Renal cortex interstitium (tissue), 15 donors: ENCODE data around the gene CISD2. TPM values are rescaled to one million over a fixed set of nuclear protein-coding genes. Genes with fewer than 3 reads are reported as not detected.
"Not testable (repeated sequence)": the region's sequence is repeated elsewhere in the genome, so short reads cannot be mapped to it uniquely, and the experiment has no call there.

Experiments used
- DNase-seq, 11 donors: peaks; one replicate each; pipeline ENCODE4 v3.0.0-alpha.2; 2013; ENCODE audit warnings: low read depth in 9 of 11, low spot score in 4 of 11; ENCODE audit errors: extremely low read depth in 1 of 11
- long read RNA-seq, 16 experiments: transcript quantifications; one replicate each; lab custom pipeline, GENCODE V29; 2026
- polyA plus RNA-seq, 3 donors: library from polyadenylated mRNA; unstranded; fragments of 120-200 nt; gene quantifications; one replicate each; pipeline ENCODE4 v1.2.1, GENCODE V29; 2013; ENCODE audit not compliant: insufficient read length in 3 of 3

The CISD2 gene, protein sequence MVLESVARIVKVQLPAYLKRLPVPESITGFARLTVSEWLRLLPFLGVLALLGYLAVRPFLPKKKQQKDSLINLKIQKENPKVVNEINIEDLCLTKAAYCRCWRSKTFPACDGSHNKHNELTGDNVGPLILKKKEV
- 10 to 100 TPM; 50.3 to 57.4 (median 53.2) TPM for polyA plus RNA-seq
- long read RNA-seq, donor 1, full-length matches to known transcripts, result 40 of 40 reads
- long read RNA-seq, donor 1, partial matches to known transcripts, result 0 of 40 reads
- long read RNA-seq, donor 1, other reads (novel, unspliced or antisense), result 0 of 40 reads
- long read RNA-seq, donor 2, full-length matches to known transcripts, result 37 of 37 reads
- long read RNA-seq, donor 2, partial matches to known transcripts, result 0 of 37 reads
- long read RNA-seq, donor 2, other reads (novel, unspliced or antisense), result 0 of 37 reads
- long read RNA-seq, donor 3, full-length matches to known transcripts, result 62 of 68 reads
- long read RNA-seq, donor 3, partial matches to known transcripts, result 6 of 68 reads
- long read RNA-seq, donor 3, other reads (novel, unspliced or antisense), result 0 of 68 reads
- long read RNA-seq, donor 4, full-length matches to known transcripts, result 41 of 41 reads
- long read RNA-seq, donor 4, partial matches to known transcripts, result 0 of 41 reads
- long read RNA-seq, donor 4, other reads (novel, unspliced or antisense), result 0 of 41 reads
- long read RNA-seq, donor 5, result 0 reads
- long read RNA-seq, donor 6, full-length matches to known transcripts, result 30 of 30 reads
- long read RNA-seq, donor 6, partial matches to known transcripts, result 0 of 30 reads
- long read RNA-seq, donor 6, other reads (novel, unspliced or antisense), result 0 of 30 reads
- long read RNA-seq, donor 7, full-length matches to known transcripts, result 46 of 46 reads
- long read RNA-seq, donor 7, partial matches to known transcripts, result 0 of 46 reads
- long read RNA-seq, donor 7, other reads (novel, unspliced or antisense), result 0 of 46 reads
- long read RNA-seq, donor 8, result 0 reads
- long read RNA-seq, donor 9, full-length matches to known transcripts, result 38 of 38 reads
- long read RNA-seq, donor 9, partial matches to known transcripts, result 0 of 38 reads
- long read RNA-seq, donor 9, other reads (novel, unspliced or antisense), result 0 of 38 reads
- long read RNA-seq, donor 10, full-length matches to known transcripts, result 36 of 36 reads
- long read RNA-seq, donor 10, partial matches to known transcripts, result 0 of 36 reads
- long read RNA-seq, donor 10, other reads (novel, unspliced or antisense), result 0 of 36 reads
- long read RNA-seq, donor 11, full-length matches to known transcripts, result 30 of 30 reads
- long read RNA-seq, donor 11, partial matches to known transcripts, result 0 of 30 reads
- long read RNA-seq, donor 11, other reads (novel, unspliced or antisense), result 0 of 30 reads
- long read RNA-seq, donor 12, full-length matches to known transcripts, result 24 of 24 reads
- long read RNA-seq, donor 12, partial matches to known transcripts, result 0 of 24 reads
- long read RNA-seq, donor 12, other reads (novel, unspliced or antisense), result 0 of 24 reads
- long read RNA-seq, donor 13, result 0 reads
- long read RNA-seq, donor 14, full-length matches to known transcripts, result 49 of 49 reads
- long read RNA-seq, donor 14, partial matches to known transcripts, result 0 of 49 reads
- long read RNA-seq, donor 14, other reads (novel, unspliced or antisense), result 0 of 49 reads
- long read RNA-seq, donor 15, full-length matches to known transcripts, result 14 of 14 reads
- long read RNA-seq, donor 15, partial matches to known transcripts, result 0 of 14 reads
- long read RNA-seq, donor 15, other reads (novel, unspliced or antisense), result 0 of 14 reads
- long read RNA-seq, donor 16, full-length matches to known transcripts, result 125 of 125 reads
- long read RNA-seq, donor 16, partial matches to known transcripts, result 0 of 125 reads
- long read RNA-seq, donor 16, other reads (novel, unspliced or antisense), result 0 of 125 reads

DNA sequence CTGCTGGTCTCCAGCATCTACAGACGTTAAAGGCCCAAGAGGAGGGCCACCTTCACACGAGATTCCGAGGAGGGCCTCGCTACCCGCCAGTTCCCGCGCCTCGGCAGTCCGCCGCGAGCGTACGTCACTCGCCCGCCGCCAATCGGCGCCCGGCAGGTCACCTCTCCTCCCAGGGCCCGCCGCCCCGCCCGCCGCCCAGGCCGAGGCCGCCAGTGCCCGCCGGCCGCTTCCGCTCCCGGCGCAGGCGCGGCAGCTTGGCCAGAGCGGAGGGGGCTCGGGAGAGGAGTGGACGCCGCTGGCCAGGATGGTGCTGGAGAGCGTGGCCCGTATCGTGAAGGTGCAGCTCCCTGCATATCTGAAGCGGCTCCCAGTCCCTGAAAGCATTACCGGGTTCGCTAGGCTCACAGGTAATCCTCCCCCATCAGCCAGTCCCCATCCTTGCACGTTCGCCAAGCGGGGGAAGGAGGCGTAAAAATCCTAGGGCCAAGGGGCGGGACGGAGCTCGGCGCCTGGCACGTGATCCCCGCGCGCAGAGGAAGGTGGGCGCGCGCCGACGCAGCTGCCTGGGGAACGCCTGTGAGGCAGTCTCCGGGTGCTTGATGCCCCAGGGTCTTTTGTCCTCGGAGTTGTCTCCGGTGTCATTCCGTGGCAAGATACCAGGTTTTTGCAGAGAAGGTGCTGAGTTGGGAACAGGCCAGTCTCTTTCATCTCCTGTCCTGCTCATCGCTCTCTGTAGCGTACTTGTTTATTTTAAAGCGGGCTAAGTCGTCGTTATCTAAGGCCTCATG lies at the start of gene CISD2:
Gene CISD2, plus strand, starts transcription at position 212 of the 788 bp plus-strand sequence. Its CDS starts 93 bp downstream, at position 305.
- peak; percentile 80 to 90 (median 87) for DNase-seq

DNA sequence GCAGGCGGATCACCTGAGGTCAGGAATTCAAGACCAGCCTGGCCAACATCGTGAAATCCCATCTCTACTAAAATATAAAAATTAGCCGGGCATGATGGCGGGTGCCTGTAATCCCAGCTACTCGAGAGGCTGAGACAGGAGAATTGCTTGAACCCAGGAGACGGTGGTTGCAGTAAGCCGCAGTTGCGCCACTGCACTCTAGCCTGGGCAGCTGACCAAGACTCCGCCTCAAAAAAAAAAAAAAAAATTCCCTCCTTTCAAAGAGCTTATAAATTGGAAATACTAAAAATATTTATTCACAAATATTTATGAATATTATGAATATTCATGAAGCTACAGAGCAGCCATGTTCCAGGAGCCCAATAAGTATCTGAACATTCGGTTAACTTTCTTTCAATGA lies 49.7 kb upstream of the CISD2 start:
- not testable (repeated sequence) for DNase-seq

DNA sequence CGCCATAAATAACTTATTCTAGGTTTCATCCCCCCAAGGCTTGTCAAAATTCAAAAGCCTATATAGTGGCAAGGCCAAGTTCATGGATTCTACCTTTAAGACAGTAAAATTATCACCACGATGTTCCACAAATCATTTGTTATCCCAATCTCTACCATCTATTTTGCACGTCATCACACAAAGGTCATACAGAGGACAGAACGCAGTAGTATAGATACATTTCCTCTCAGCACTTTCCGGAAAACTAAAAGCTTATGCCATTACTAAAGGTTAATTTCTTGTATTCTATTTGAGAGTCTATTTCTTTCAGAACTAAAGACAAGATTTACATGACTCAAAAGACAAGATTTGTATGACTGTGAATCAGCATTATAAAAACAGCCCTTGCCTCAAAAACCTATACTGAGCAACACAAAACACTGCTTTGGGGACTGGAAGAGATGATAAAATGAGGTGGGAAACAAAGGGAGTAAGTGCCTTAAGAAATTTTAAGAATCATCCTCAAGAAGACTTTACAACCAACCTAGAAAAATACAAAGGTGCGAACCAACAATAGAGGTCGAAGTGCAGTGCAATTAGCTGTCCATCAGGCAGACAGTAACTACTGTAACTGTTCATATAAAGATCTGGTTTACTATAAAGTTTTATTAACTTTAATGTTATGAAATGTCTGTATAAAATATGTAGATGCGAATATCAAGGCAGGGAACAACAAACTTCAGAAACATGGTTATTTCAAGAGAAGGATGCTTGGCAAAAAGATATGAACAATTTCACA lies 49.0 kb upstream of the CISD2 start:
- DNase-seq, result no peak

DNA sequence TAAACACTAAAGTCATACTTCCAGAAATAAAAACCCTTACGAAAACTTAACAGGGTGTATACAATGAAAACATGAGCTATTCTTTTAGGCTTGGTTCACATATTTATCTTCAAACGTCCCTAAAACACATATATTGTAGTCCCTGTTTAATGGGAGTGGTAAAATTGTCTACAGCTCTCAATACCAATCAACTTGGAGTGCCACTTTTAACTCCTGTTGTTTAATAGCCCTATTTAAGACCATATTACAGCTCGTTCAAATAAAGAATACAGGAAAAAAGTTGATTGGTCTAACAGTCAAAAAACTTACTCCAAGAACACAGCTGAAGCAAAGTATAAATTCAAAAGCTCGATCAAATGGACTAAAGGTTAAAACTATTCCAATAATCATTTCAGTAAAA lies 45.3 kb upstream of the CISD2 start:
- no peak for DNase-seq

DNA sequence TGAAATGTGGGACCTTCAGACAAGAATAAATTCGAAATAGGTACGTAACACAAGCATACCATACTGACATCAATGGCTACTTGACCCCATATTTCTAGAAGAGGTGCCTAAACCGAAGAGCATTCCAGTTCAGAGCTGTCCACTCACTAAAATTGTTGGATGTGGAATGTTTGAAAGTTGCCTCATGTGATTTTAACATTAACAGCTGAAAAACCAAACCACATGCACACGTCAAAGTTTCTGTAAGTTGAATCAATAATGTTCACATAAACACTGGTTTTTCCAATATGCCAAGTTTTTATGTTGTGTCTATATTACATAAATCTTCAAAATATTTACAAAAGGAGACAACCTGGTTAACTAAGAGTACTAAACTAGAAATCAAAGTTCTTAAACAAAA lies 44.9 kb upstream of the CISD2 start:
- DNase-seq, result no peak

DNA sequence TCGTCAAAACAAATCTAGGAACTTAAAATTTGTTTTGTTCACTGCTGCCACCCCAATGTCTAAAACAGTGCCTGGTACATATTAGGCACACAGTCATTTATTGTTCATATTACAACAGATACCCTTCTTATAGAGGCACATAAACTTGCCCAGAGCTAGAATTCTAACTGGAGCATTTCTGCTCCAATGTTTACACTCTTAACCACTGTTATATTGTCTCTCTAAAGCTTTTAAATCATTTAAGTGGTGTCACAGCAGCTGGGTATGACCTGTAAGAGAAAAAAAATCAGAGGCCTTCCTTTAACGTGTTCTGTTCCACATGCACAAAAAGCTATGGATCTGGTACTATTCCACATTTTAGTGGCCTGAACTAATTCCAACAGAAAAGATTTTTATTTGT lies 44.4 kb upstream of the CISD2 start:
- DNase-seq, result no peak

DNA sequence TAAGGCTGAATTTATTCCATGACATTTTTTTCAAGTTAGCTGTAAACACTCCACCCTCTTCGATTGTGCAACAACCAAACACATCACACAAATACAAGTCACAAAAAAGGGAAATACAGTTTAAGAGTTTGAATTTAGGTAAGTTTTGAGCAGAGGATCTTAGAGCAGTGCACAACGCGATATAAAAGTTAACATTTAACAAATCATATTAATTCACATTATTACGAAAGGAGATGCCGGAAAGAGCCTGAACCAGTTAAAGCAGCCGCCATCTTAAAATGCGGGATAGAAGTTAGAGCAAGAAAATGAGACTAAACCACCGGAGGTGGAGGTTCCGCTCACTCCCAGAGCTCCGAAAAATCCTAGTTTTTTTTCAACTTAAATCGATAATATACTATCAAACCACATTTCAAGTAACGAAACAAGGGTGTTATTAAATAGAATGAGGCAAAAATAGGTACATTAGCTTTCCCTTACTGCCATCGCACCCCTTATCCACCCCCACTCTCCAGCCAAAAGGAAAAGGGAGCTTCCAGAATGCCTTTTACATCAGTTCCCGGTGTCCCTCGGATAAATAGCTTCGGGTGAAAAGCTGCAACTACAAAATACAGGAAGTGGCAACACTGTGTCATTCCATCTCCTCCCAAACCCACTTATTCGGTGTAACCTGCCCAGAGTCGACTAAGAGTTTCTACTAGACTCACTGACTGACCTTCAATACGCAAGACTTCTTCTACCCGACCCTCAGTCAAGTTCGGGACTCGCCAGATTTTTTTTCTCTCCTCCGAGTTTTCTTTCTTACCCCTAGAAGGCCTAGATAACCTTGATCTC lies 43.3 kb upstream of the CISD2 start:
- DNase-seq, result peak in 7 of 11 donors; percentile 38 to 69 (median 54)

DNA sequence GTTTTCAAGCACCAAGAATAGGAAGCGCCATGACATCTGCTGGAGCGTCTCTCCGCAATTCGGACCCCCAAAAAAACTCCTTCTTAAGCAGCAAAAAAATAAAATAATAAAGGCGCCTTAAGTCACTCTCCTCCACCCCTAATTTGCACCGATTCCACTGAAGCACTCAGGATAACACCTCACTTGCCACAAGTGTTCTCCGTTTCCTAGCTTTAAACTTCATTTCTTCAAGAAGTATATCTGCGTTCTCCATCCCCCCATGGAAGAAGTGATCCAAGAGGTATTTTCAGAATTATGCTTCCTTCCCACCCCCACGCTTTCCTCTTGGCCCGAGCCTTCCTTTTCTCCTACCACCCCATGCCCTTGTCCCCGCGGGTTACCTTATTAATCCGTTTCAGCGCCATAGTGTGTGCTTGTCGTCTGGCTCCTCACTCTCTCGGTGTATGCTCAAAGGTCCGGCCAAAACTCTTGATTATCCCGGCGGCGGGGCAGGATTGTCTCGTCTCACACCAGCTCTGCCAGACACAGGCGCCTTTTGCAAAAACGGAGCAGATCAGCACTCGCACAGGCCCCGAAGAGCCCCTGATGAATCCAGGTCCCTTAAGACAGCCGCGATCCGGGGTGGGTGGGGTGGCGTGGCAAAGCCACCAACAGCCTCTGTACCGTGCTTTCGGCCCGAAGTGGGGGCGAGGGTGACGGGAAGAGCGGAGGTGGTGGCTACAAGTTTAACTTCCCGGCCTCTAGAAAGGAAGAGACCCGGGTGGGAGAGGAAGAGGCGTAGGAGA lies 42.5 kb upstream of the CISD2 start:
- no peak for DNase-seq

DNA sequence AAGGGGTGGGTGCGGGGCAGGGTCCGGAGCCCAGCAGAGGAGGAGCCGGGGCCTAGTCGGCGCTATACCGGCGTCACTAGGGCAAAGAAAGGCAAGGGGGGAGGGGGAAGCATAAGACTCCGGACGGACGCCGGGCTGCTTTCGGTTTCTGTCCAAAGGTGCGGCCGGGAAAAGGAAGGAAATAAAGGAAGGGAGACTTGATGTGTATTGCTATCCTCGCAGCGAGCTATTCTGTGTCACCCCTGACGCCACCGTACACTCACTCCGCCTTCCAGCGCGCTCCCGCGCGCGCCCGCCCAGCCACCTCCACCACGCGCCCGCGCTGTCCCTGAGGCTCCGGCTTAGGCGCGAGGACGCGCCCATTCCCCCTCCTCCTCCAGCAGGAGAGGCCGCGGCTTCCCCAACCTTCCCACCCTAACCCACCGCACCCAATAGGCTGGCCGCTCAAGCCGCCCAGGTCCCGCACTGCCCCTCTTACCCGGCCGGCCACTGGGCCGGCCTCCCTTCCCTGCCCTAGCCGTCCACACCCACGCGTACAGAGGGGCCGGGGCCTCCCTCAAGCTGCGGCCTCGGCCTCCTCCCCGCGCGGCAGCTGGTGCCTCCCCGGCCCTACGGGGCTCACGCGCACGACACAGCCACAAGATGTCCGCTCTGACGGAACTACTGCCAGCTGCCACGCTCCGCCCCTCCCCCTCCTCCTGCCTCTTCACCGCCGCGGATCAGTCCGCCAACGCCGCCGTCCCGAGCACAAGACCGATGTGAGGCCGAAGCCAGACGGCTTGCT lies 41.7 kb upstream of the CISD2 start, which contains the start of gene UBE2D3:
Gene UBE2D3, minus strand, starts transcription at position 662 of the 784 bp plus-strand sequence. CDS start 1,043 bp downstream, outside the sequence.
- peak; percentile 77 to 96 (median 93) for DNase-seq

DNA sequence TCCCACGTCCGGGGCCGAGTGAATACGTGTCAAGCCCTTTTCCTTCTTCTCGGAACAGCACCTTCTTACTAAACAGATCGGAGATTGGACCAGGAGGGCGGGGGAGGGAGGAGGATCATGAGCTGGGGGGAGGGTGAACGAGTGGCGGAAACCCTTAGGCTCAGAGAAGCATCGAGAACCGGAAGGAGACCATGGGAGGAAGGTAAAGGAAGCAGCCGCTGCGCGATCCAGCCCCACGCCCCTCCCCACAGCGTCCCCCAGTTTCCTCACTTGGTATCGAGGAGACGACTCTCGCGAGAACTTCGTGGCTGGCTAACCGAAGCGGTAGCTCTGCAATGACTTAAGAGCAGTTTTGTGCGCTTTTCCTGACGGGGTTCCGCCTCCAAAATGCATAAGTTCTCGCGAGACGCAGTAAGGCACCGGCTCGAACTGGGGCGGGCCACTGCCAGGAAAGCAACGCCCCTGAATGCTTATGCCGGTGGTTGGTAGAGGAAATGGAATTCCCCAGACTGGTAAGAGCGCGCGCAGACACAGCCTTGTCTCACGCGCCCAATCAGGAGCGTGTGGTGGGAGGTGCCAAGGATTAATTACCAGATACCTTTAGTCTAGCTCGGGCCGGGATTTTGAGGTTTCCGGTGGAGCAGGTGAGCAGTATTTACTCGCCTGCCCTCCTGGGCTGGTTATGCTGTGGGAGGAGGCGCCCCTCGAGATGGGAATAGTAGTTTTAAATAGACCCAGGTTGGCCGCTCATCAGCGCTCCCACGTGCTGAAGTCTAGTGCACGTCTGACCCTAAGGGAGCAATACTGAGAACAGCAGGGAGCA lies 40.9 kb upstream of the CISD2 start:
- peak; percentile 98 to 100 (median 100) for DNase-seq

DNA sequence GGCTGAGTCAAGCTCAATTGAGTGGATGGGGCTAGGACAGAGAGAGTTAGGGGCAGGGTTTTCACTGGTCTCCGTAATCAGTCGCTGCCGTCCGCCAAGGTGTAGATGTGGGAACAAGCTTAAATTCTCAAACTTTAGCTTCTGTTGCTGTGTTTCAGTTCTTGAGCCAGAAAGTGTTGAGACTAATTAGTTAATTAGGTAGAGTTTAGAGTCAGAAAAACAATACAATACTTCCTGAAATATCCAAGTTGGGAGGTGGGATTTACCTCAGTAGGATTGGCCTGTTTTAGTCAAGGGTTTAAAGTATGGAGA lies 40.3 kb upstream of the CISD2 start:
- DNase-seq, result peak in 1 of 11 donors; percentile 21

DNA sequence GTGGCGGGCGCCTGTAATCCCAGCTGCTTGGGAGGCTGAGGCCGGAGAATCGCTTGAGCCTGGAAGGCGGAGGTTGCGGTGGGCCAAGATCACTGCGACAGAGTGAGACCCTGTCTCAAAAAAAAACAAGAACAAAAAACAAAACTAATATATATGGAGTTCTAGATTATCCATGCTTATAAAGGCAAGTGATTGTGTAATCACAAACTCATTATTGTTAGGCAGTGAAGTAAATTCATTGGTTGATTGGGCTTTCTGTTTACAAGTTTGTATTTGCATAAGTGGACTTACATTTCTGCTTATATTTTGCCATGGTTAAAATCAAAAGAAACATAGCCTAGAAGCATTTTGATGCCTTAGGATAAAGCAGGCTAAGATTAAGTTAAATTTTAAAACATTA lies 39.0 kb upstream of the CISD2 start:
- no peak for DNase-seq

DNA sequence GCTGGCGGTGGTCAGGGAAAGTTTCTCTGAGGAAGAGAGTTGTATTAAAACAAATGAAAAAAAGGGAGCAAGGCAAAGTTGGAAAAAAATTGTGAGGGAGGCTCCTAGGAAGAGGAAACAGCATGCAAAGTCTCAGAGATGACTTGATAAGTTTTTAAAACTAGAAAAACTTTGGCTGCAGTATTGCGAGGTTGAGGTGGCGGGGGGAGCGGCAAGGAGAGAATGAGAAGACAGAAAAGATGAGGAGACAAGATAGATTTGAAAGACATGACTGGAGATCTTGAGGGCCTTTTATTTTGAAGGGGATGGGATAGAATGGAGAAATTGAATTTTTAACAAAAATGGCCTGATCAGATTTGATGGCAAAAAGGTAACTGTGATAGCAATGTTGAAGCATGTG lies 36.7 kb upstream of the CISD2 start:
- no peak for DNase-seq
